K562 (cell line): ENCODE results near the gene LAMTOR4. TPM values are rescaled to one million over a fixed set of nuclear protein-coding genes. Genes with fewer than 3 reads are reported as not detected.

Experiments used
- FOXJ2 ChIP-seq: fragments of 200-800 bp; sonication (Bioruptor generic); IDR thresholded peaks from 2 replicates; pipeline ENCODE4 v1.6.1; 2016; ENCODE audit warnings: missing genetic modification characterization, missing compliant biosample characterization
- MGA ChIP-seq: fragments of 450-650 bp; IDR thresholded peaks from 2 replicates; pipeline ENCODE4 v1.6.1; 2016; ENCODE audit warnings: mild to moderate bottlenecking, moderate library complexity
- polyA plus RNA-seq, 8 experiments: library from polyadenylated mRNA; depleted of rRNA in 4 of 8; stranded (reverse) in 5 of 8; unstranded in 3 of 8; fragments of >200 nt; fragmentation: Nextera tagmentation in 2 of 8; fragmentation: Illumina TruSeq in 1 of 8; extraction: Ambion mirVana in 2 of 8; extraction: Trizol in 1 of 8; gene quantifications; 2 replicates each; pipeline versions ENCODE4 v1.2.1 to v1.2.3, GENCODE V29; 2011 to 2014; ENCODE audit warnings: inconsistent platforms in 1 of 8, missing spikeins in 1 of 8
- total RNA-seq, 7 experiments: library from RNA; depleted of rRNA in 6 of 7; stranded (reverse); fragments of >200 nt in 6 of 7; fragmentation: Illumina TruSeq in 2 of 7; extraction: Trizol in 2 of 7; gene quantifications; 2 replicates each; pipeline versions ENCODE4 v1.2.1 to v1.2.3, GENCODE V29; 2011 to 2021; ENCODE audit warnings: low replicate concordance in 1 of 7

LAMTOR4 gene
- total and polyA plus RNA-seq, 9 of the 15 experiments (the other 6 are each of a cell fraction or from before 2014, with no cell fraction given) = 79.6 to 314 (median 195) TPM

GRCh38 chr7:100192969-100193368, 44.3 kb downstream of the LAMTOR4 start (continued):
- TF ChIP-seq MGA (0 out of 2 replicates have a peak, but pooled peaks have one; percentile 16), FOXJ2 (no peak)
